GM23338 (cell line): ENCODE measurements around the gene FGD3. TPM values are rescaled to one million over a fixed set of nuclear protein-coding genes. Genes with fewer than 3 reads are reported as not detected.

Source experiments
- ATAC-seq: fragments of 200-7000 bp; cut with Tn5 transposase; 3 replicates; pipeline ENCODE4 v1.9.1; 2020
- DNase-seq: peaks from one replicate; pipeline ENCODE4 v3.0.0-alpha.2; 2015; ENCODE audit warnings: low spot score
- H2AFZ ChIP-seq: fragments of 200-600 bp; sonication (generic); 2 replicates; pipeline ENCODE4 v1.8.0; 2016; ENCODE audit warnings: antibody characterized with exemption, mild to moderate bottlenecking, moderate library complexity
- H3F3A ChIP-seq: fragments of 200-600 bp; sonication (generic); replicated peaks from 2 replicates; pipeline ENCODE4 v1.8.0; 2017; ENCODE audit warnings: antibody characterized with exemption, mixed run types, low read depth
- H3K27ac ChIP-seq: fragments of 200-600 bp; sonication (generic); 2 replicates; pipeline ENCODE4 v1.6.1; 2016; ENCODE audit warnings: low read depth
- H3K27me3 ChIP-seq: fragments of 200-600 bp; sonication (generic); 2 replicates; pipeline ENCODE4 v1.8.0; 2016; ENCODE audit warnings: mild to moderate bottlenecking, mixed run types, moderate library complexity; ENCODE audit not compliant: insufficient read depth
- H3K36me3 ChIP-seq: fragments of 200-600 bp; sonication (generic); 2 replicates; pipeline ENCODE4 v1.8.0; 2016; ENCODE audit warnings: mild to moderate bottlenecking; ENCODE audit not compliant: insufficient read depth
- H3K4me1 ChIP-seq: fragments of 200-600 bp; sonication (generic); 2 replicates; pipeline ENCODE4 v1.8.0; 2016; ENCODE audit warnings: mild to moderate bottlenecking, moderate library complexity; ENCODE audit not compliant: insufficient read depth
- H3K4me2 ChIP-seq: fragments of 200-600 bp; sonication (generic); 2 replicates; pipeline ENCODE4 v1.7.1; 2017; ENCODE audit warnings: mixed run types
- H3K4me3 ChIP-seq: fragments of 200-600 bp; sonication (generic); 2 replicates; pipeline ENCODE4 v1.6.1; 2016; ENCODE audit warnings: mixed run types
- H3K79me2 ChIP-seq: fragments of 200-600 bp; sonication (generic); replicated peaks from 2 replicates; pipeline ENCODE4 v1.8.0; 2017; ENCODE audit warnings: mild to moderate bottlenecking; ENCODE audit not compliant: insufficient read depth
- H3K9me2 ChIP-seq: fragments of 200-600 bp; sonication (generic); 2 replicates; pipeline ENCODE4 v1.8.0; 2017; ENCODE audit not compliant: insufficient read depth
- H4K20me1 ChIP-seq: fragments of 200-600 bp; sonication (generic); replicated peaks from 2 replicates; pipeline ENCODE4 v1.8.0; 2017; ENCODE audit warnings: mild to moderate bottlenecking; ENCODE audit not compliant: insufficient read depth
- H3K27ac Mint-ChIP-seq: 2 replicates; pipeline ENCODE4 v1.8.0; 2020; ENCODE audit warnings: inconsistent platforms, mild to moderate bottlenecking, moderate library complexity, mixed read lengths
- H3K27me3 Mint-ChIP-seq: 3 replicates; pipeline ENCODE4 v1.8.0; 2022; ENCODE audit warnings: low read depth, mild to moderate bottlenecking, moderate library complexity, mixed read lengths, inconsistent platforms; ENCODE audit not compliant: insufficient read depth, poor library complexity
- H3K36me3 Mint-ChIP-seq: 3 replicates; pipeline ENCODE4 v1.8.0; 2021; ENCODE audit warnings: low read depth, mild to moderate bottlenecking, inconsistent platforms, moderate library complexity, mixed read lengths
- H3K4me1 Mint-ChIP-seq: 3 replicates; pipeline ENCODE4 v1.8.0; 2020; ENCODE audit warnings: mild to moderate bottlenecking, inconsistent platforms, mixed read lengths
- H3K4me3 Mint-ChIP-seq: 3 replicates; pipeline ENCODE4 v1.8.0; 2021; ENCODE audit warnings: moderate library complexity, mild to moderate bottlenecking, inconsistent platforms, mixed read lengths
- H3K9me3 Mint-ChIP-seq: 3 replicates; pipeline ENCODE4 v1.8.0; 2020; ENCODE audit warnings: moderate library complexity, mild to moderate bottlenecking, inconsistent platforms, mixed read lengths
- CTCF ChIP-seq, 2 experiments: fragments of 200-600 bp in 1 of 2; sonication (generic) in 1 of 2; conservative IDR thresholded peaks; 2 replicates each; pipeline versions ENCODE4 v1.5.1 to v1.6.1; 2016 to 2017; ENCODE audit warnings: antibody characterized with exemption in 2 of 2, low read depth in 2 of 2, mild to moderate bottlenecking in 2 of 2, moderate library complexity in 1 of 2
- EZH2phosphoT487 ChIP-seq: fragments of 200-600 bp; sonication (generic); IDR thresholded peaks from one replicate; pipeline ENCODE4 v1.8.1; 2018; ENCODE audit warnings: antibody characterized with exemption; ENCODE audit not compliant: unreplicated experiment
- JUNB ChIP-seq: IDR thresholded peaks from one replicate; pipeline ENCODE4 v1.6.1; 2016; ENCODE audit warnings: antibody characterized with exemption; ENCODE audit not compliant: unreplicated experiment
- STAT1 ChIP-seq: IDR thresholded peaks from one replicate; pipeline ENCODE4 v1.6.1; 2016; ENCODE audit warnings: antibody characterized with exemption; ENCODE audit not compliant: unreplicated experiment
- ZNF114 ChIP-seq: fragments of 250-450 bp; sonication (Bioruptor Pico); IDR thresholded peaks from 2 replicates; pipeline ENCODE4 v1.5.0; 2020; ENCODE audit warnings: mild to moderate bottlenecking, moderate library complexity
- ZNF331 ChIP-seq: fragments of 250-450 bp; sonication (Bioruptor Pico); IDR thresholded peaks from 2 replicates; pipeline ENCODE4 v1.5.0; 2020; ENCODE audit warnings: low read depth, mild to moderate bottlenecking, moderate library complexity
- polyA plus RNA-seq: library from polyadenylated mRNA; unstranded; fragments of >200 nt; fragmentation: Nextera tagmentation; extraction: Ambion mirVana; gene quantifications from 2 replicates; pipeline ENCODE4 v1.2.1, GENCODE V29; 2016
- total RNA-seq: library from RNA; depleted of rRNA; stranded (reverse); fragments of >200 nt; shearing (Covaris generic); gene quantifications from 2 replicates; pipeline ENCODE4 v1.2.3, GENCODE V29; 2014
- TF ChIP-seq, protein P1 (sequence below): fragments of 250-450 bp; sonication (Bioruptor Pico); IDR thresholded peaks from 2 replicates; pipeline ENCODE4 v1.5.0; 2020; ENCODE audit warnings: mild to moderate bottlenecking, moderate library complexity

Gene FGD3
- total and polyA plus RNA-seq, 2 experiments from 2014 or later: 0.95 to 1.7 TPM

GRCh38 chr9:92962303-92962649 lies 15.0 kb downstream of the FGD3 start (continued):
- TF ChIP-seq, protein P1, sequence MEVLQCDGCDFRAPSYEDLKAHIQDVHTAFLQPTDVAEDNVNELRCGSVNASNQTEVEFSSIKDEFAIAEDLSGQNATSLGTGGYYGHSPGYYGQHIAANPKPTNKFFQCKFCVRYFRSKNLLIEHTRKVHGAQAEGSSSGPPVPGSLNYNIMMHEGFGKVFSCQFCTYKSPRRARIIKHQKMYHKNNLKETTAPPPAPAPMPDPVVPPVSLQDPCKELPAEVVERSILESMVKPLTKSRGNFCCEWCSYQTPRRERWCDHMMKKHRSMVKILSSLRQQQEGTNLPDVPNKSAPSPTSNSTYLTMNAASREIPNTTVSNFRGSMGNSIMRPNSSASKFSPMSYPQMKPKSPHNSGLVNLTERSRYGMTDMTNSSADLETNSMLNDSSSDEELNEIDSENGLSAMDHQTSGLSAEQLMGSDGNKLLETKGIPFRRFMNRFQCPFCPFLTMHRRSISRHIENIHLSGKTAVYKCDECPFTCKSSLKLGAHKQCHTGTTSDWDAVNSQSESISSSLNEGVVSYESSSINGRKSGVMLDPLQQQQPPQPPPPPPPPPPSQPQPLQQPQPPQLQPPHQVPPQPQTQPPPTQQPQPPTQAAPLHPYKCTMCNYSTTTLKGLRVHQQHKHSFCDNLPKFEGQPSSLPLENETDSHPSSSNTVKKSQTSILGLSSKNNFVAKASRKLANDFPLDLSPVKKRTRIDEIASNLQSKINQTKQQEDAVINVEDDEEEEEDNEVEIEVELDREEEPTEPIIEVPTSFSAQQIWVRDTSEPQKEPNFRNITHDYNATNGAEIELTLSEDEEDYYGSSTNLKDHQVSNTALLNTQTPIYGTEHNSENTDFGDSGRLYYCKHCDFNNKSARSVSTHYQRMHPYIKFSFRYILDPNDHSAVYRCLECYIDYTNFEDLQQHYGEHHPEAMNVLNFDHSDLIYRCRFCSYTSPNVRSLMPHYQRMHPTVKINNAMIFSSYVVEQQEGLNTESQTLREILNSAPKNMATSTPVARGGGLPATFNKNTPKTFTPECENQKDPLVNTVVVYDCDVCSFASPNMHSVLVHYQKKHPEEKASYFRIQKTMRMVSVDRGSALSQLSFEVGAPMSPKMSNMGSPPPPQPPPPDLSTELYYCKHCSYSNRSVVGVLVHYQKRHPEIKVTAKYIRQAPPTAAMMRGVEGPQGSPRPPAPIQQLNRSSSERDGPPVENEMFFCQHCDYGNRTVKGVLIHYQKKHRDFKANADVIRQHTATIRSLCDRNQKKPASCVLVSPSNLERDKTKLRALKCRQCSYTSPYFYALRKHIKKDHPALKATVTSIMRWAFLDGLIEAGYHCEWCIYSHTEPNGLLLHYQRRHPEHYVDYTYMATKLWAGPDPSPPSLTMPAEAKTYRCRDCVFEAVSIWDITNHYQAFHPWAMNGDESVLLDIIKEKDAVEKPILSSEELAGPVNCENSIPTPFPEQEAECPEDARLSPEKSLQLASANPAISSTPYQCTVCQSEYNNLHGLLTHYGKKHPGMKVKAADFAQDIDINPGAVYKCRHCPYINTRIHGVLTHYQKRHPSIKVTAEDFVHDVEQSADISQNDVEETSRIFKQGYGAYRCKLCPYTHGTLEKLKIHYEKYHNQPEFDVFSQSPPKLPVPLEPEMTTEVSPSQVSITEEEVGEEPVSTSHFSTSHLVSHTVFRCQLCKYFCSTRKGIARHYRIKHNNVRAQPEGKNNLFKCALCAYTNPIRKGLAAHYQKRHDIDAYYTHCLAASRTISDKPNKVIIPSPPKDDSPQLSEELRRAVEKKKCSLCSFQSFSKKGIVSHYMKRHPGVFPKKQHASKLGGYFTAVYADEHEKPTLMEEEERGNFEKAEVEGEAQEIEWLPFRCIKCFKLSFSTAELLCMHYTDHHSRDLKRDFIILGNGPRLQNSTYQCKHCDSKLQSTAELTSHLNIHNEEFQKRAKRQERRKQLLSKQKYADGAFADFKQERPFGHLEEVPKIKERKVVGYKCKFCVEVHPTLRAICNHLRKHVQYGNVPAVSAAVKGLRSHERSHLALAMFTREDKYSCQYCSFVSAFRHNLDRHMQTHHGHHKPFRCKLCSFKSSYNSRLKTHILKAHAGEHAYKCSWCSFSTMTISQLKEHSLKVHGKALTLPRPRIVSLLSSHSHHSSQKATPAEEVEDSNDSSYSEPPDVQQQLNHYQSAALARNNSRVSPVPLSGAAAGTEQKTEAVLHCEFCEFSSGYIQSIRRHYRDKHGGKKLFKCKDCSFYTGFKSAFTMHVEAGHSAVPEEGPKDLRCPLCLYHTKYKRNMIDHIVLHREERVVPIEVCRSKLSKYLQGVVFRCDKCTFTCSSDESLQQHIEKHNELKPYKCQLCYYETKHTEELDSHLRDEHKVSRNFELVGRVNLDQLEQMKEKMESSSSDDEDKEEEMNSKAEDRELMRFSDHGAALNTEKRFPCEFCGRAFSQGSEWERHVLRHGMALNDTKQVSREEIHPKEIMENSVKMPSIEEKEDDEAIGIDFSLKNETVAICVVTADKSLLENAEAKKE (CRISPR knock-in tag): no peak
- TF ChIP-seq ZNF114 (no peak), STAT1 (no peak), JUNB (no peak), CTCF (conservative IDR thresholded peaks at IDR 0.05; ENCODE audit: low read depth in 2 of 2) (no peak), ZNF331 (CRISPR knock-in tag) (no peak)

GRCh38 chr9:92962846-92963245 lies 15.5 kb downstream of the FGD3 start:
- Histone ChIP-seq H3K79me2 (no peaks in the 10 kb centered on the region), H2AFZ (no peak overlapping the region), H3K9me2 (no peaks in the 10 kb centered on the region), H3K27ac (no peak overlapping the region), H4K20me1 (no peaks in the 10 kb centered on the region), H3K4me1 (no peaks in the 10 kb centered on the region; the same call in 1 of the 2 replicates), H3K36me3 (no peaks in the 10 kb centered on the region), H3F3A (no peaks in the 10 kb centered on the region), H3K4me3 (no peak overlapping the region), H3K27me3 (no peaks in the 10 kb centered on the region), H3K4me2 (no peak overlapping the region)
- Mint-ChIP-seq H3K36me3 (no peaks in the 10 kb centered on the region; the same call in 2 of the 3 replicates), H3K9me3 (peaks cover 6% of the 10 kb centered on the region; the same call in 2 of the 3 replicates), H3K27me3 (peaks cover 7% of the 10 kb centered on the region), H3K4me3 (no peak overlapping the region), H3K27ac (no peak overlapping the region), H3K4me1 (peaks cover 11% of the 10 kb centered on the region; the same call in 2 of the 3 replicates)
- no peak for ATAC-seq
- no peak for DNase-seq
- TF ChIP-seq EZH2phosphoT487 (no peak), ZNF331 (CRISPR knock-in tag) (no peak), ZNF114 (no peak), STAT1 (no peak)
- TF ChIP-seq, protein P1 (CRISPR knock-in tag): no peak
